ENCODE measurements around the gene RAX. TPM values are rescaled to one million over a fixed set of nuclear protein-coding genes. Genes with fewer than 3 reads are reported as not detected.

RAX gene
- total RNA-seq, 2 donors from 2014 or later, result not detected

- Histone ChIP-seq H3K9me3 (no peaks in the 10 kb centered on the region), H3K27me3 (replicated peaks; ENCODE audit: insufficient read depth) (no peaks in the 10 kb centered on the region), H3K36me3 (no peaks in the 10 kb centered on the region), H3K27ac (no peak overlapping the region), H3K4me1 (ENCODE audit: control insufficient read depth in 1 of 2, low read depth in 2 of 2) (no peaks in the 10 kb centered on the region), H3K4me3 (no peak overlapping the region)
- no peak for DNase-seq (ENCODE audit: low spot score)
- ATAC-seq (ENCODE audit: insufficient number of reproducible peaks, low FRiP score, low read depth), result no peak
- no peak for TF ChIP-seq CTCF (IDR thresholded peaks at IDR 0.05)
Measured at GRCh38 chr18:59300676-59301285, 27.5 kb upstream of the RAX start.

GRCh38 chr18:59298871-59299270 lies 25.6 kb upstream of the RAX start:
- Histone ChIP-seq H3K4me1 (ENCODE audit: control insufficient read depth in 1 of 2, low read depth in 2 of 2) (no peaks in the 10 kb centered on the region), H3K27me3 (replicated peaks; ENCODE audit: insufficient read depth) (no peaks in the 10 kb centered on the region), H3K27ac (no peak overlapping the region), H3K9me3 (no peaks in the 10 kb centered on the region), H3K4me3 (no peak overlapping the region), H3K36me3 (no peaks in the 10 kb centered on the region)
- no peak for DNase-seq (ENCODE audit: low spot score)
- no peak for TF ChIP-seq CTCF (IDR thresholded peaks at IDR 0.05)
- no peak for ATAC-seq (ENCODE audit: insufficient number of reproducible peaks, low FRiP score, low read depth)

DNA sequence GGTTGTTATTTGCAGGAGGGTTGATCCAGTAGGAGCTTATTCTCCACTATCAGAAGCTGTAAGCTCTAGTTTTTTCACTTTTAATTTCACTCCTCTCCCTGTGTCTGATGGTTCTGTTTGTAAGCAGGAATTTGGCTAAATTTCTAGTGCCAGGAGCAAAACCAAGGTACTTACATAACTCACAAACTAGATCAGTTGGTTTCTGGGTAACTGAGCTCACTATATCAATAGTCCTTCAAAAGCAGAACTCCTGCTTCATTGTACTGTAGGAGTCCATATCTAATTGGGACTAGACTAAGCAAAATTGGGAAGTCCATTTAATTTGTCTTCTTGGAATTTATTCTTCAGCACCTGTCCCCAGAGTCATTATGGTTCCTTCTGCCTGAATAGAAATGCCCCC lies 20.1 kb upstream of the RAX start:
- no peaks in the 10 kb centered on the region for H3K36me3 ChIP-seq
- no peak for ATAC-seq (ENCODE audit: insufficient number of reproducible peaks, low FRiP score, low read depth)
- H3K4me3 ChIP-seq, result no peak overlapping the region
- no peaks in the 10 kb centered on the region for H3K27me3 ChIP-seq (replicated peaks; ENCODE audit: insufficient read depth)
- no peaks in the 10 kb centered on the region for H3K9me3 ChIP-seq
- no peaks in the 10 kb centered on the region for H3K4me1 ChIP-seq (ENCODE audit: control insufficient read depth in 1 of 2, low read depth in 2 of 2)
- no peak overlapping the region for H3K27ac ChIP-seq
- TF ChIP-seq CTCF (IDR thresholded peaks at IDR 0.05), result no peak
- DNase-seq (ENCODE audit: low spot score), result no peak

DNA sequence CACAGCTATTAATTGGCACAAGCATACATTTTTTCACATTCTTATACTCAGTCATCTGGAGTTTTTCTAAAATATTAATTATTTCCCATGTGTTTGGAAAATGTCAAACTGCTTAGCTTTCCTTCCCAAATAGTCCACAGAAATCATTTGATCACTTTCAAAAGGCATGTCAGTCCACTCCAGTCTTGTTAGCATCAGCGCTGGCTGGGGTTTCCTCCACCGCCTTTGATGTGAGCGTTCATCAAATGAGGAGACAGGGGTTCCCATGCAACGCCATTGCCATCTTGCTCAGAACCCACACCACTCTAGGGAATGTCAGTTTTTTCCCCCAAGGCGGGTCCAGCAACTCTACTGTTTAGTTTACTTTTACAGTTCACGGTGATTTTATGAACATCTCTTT lies 13.1 kb upstream of the RAX start:
- Histone ChIP-seq H3K36me3 (no peaks in the 10 kb centered on the region), H3K4me3 (no peak overlapping the region), H3K27me3 (replicated peaks; ENCODE audit: insufficient read depth) (no peaks in the 10 kb centered on the region), H3K27ac (no peak overlapping the region), H3K4me1 (ENCODE audit: control insufficient read depth in 1 of 2, low read depth in 2 of 2) (no peaks in the 10 kb centered on the region), H3K9me3 (no peaks in the 10 kb centered on the region)
- DNase-seq (ENCODE audit: low spot score) (no peak), ATAC-seq (ENCODE audit: insufficient number of reproducible peaks, low FRiP score, low read depth) (no peak)
- no peak for TF ChIP-seq CTCF (IDR thresholded peaks at IDR 0.05)

DNA sequence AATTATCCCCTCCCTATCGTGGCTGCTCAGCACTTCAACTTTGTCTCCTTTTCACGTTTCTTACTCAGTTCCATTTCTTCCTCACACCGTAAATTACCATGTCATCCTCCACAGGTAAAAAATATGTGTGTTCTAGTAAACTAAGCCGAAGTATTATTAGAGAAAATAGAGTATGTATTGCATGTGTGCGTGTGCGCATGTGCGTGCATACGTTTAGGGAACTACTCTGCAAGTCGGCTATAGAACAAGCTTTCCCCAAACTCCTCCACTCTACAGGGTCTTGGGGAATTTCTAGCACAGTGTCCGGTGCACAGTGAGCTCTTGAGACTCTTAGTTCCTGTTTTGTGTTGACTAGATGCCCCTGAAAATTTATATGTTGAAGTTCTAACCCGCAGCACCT lies 9.1 kb upstream of the RAX start:
- Histone ChIP-seq H3K36me3 (no peaks in the 10 kb centered on the region), H3K27me3 (replicated peaks; ENCODE audit: insufficient read depth) (no peaks in the 10 kb centered on the region), H3K9me3 (no peaks in the 10 kb centered on the region), H3K4me3 (no peak overlapping the region), H3K4me1 (ENCODE audit: control insufficient read depth in 1 of 2, low read depth in 2 of 2) (no peaks in the 10 kb centered on the region), H3K27ac (no peak overlapping the region)
- no peak for DNase-seq (ENCODE audit: low spot score)
- no peak for ATAC-seq (ENCODE audit: insufficient number of reproducible peaks, low FRiP score, low read depth)
- no peak for TF ChIP-seq CTCF (IDR thresholded peaks at IDR 0.05)

Data from thoracic aorta (tissue), 2 donors.